GM10266 (cell line): ENCODE data around the gene ZNF593OS.

ENCODE experiments used
- DNase-seq: peaks from one replicate; pipeline ENCODE4 v3.0.0; 2012; ENCODE audit errors: extremely low spot score
- TF ChIP-seq, protein P1 (sequence below): IDR thresholded peaks from 2 replicates; pipeline ENCODE4 v1.5.1; 2012; ENCODE audit warnings: mild to moderate bottlenecking, low read depth; ENCODE audit not compliant: control insufficient read depth, insufficient read depth; ENCODE audit errors: missing control alignments

The ZNF593OS gene

DNA sequence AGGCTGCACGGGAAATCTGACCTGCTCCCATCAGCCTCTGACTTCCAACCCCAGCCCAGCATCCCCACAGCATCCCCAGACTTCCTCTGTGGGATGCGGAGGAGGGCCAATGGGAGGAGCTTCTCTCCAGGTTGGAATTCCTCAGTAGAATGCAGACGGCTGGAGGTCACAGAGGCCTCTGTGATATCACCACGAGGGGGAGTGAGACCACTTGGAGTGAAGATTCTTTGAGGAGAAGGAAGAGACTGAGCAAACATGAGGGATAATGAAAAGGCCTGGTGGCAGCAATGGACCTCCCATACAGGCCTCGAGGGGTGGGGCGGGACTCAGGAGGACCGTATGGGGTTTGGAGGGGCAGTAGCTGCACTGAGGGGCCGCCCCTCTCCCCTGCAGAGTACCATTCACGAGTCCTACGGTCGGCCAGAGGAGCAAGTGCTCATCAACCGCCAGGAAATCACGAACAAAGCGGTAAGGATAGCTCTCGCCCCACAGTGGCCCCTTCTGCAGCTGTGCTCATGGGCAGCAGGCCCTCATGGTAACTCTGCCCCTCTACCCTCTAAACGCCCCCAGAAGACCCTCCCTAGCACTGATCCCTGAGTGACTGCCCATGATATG is 18.8 kb upstream of the ZNF593OS start, which contains the start of gene CATSPER4:
Gene CATSPER4, plus strand, starts transcription at position 230 of the 615 bp plus-strand sequence. Its CDS starts 26 bp downstream, at position 256.
- no peak for DNase-seq
- TF ChIP-seq, protein P1, sequence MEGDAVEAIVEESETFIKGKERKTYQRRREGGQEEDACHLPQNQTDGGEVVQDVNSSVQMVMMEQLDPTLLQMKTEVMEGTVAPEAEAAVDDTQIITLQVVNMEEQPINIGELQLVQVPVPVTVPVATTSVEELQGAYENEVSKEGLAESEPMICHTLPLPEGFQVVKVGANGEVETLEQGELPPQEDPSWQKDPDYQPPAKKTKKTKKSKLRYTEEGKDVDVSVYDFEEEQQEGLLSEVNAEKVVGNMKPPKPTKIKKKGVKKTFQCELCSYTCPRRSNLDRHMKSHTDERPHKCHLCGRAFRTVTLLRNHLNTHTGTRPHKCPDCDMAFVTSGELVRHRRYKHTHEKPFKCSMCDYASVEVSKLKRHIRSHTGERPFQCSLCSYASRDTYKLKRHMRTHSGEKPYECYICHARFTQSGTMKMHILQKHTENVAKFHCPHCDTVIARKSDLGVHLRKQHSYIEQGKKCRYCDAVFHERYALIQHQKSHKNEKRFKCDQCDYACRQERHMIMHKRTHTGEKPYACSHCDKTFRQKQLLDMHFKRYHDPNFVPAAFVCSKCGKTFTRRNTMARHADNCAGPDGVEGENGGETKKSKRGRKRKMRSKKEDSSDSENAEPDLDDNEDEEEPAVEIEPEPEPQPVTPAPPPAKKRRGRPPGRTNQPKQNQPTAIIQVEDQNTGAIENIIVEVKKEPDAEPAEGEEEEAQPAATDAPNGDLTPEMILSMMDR = no peak

DNA sequence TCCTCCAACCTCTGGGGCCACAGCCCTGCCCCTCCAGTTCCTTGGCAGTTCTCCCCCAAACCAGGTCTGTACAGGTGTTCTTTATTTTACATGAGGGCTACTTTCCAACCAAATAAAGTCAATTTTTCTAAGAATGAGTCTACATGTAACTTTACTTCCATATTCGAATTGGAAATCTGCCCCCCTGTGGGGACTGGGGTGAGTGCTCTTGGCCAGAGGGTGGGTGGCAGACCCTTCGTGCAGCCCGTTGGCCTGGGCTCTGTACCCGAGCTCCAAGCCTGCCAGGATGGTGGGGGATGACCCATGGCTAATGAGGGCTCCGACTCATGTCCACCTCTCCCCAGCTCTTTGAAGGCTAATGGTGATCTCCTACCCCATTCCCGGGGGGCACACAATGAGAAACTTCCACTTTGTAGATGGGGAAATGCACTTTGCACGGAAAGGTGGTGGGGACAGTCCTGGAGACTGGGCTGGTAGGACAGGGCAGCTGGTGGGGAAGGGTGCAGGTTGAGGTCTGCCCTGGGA is 18.2 kb upstream of the ZNF593OS start:
- TF ChIP-seq, protein P1 = no peak
- no peak for DNase-seq

DNA sequence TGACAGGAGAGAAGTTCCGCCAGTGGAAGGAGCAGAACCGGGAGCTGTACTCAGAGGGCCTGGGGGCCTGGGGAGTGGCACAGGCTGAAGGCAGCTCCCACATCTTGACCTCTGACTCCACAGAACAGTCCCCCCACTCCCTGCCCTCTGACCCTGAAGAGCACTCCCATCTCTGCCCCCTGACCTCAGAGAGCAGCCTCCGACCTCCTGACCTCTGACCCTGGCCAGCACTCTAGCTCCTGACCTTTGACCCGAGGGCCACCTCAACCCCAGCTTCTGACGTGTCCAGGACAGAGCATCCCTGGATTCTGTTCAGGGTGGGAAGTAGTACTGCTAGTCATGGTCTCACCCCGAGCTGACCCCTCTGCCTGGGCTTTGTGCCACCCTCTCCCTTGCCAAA is 17.7 kb upstream of the ZNF593OS start:
- no peak for DNase-seq
- TF ChIP-seq, protein P1 = no peak

DNA sequence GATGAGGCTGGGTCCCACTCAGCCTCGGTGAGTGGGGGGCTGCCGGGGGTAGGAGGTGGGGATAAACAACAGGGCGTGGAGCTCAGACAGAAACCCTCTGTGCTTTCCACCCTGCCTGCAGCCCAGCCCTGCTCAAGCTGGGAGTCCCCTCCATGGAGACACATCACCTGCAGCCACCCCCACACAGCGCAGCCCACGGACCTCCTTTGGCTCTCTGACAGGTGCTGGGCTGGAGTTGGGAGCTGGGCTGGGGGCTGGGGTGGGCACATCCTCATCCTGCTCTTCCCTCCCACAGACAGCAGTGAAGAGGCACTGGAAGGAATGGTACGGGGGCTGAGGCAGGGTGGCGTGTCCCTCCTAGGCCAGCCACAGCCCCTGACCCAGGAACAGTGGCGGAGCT is 16.8 kb upstream of the ZNF593OS start:
- TF ChIP-seq, protein P1 = no peak
- DNase-seq = no peak

DNA sequence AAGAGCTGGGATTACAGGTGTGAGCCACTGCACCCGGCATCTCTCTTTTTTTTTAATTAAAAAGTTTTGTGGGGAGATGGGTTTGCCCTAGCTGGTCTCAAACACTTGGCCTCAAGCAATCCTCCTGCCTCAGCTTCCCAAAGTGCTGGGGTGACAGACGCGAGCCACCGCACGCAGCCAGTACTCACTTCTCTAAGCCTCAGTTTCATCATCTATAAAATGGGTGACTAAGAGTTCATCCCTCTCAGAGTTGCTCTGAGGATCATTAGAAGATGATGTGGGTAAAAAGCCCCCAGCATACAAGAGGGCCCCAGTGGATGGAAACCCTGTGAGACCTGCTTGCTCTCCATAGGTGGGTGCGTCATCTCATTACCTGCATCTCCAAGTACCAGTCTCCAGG is 16.2 kb upstream of the ZNF593OS start:
- TF ChIP-seq, protein P1 = no peak
- DNase-seq = no peak

DNA sequence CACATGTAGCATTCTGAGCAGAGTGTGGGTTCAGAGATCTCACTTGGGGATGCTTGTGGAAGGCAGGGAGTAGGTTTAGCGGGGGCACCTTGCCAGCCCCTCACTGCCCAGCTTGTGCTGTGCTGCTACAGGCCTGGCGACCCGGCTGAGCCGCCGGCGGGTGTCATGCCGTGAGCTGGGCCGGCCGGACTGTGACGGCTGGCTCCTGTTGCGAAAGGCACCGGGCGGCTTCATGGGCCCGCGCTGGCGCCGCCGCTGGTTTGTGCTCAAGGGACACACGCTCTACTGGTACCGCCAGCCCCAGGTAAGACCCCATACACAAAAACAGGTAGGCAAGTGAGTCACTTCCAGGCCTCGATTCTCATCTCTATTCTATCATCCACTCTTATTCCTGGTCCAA is 13.3 kb upstream of the ZNF593OS start:
- TF ChIP-seq, protein P1 = no peak

DNA sequence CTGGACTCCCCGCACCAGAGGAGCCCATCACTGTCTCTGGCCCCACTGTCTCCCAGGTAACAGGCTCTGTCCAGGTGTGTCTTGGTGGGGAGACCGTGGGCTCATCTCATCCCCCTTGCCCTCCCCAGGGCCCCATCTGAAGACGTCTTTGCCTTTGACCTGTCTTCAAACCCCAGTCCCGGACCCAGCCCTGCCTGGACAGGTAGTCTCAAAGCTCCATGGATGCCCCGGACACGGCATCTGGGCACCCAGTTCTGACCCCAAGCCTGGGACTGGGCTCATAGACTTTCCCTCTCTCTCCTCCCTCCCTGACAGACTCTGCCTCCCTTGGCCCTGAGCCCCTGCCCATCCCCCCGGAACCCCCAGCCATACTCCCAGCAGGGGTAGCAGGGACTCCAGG is 12.5 kb upstream of the ZNF593OS start:
- TF ChIP-seq, protein P1 = no peak

More for the DNA sequence above, 13.3 kb upstream of the ZNF593OS start:
- DNase-seq = no peak

More for the DNA sequence above, 12.5 kb upstream of the ZNF593OS start:
- no peak for DNase-seq
